Coronary artery (tissue), 2 donors: ENCODE results near the gene VIL1.

Source experiments
- DNase-seq: peaks from one replicate; pipeline ENCODE4 v3.0.0-alpha.2; 2017; ENCODE audit warnings: low spot score
- H3K27ac ChIP-seq, 2 donors: fragments of 200-600 bp; sonication (generic); one replicate each; pipeline ENCODE4 v1.5.1; 2016 to 2019
- H3K4me3 ChIP-seq: fragments of 200-600 bp; sonication (generic); 2 replicates; pipeline ENCODE4 v1.5.1; 2016; ENCODE audit warnings: mild to moderate bottlenecking, moderate library complexity
- TF ChIP-seq, protein P1 (sequence below): fragments of 200-600 bp; sonication (generic); IDR thresholded peaks from one replicate; pipeline ENCODE4 v1.5.1; 2019; ENCODE audit warnings: antibody characterized with exemption

Gene VIL1

DNA sequence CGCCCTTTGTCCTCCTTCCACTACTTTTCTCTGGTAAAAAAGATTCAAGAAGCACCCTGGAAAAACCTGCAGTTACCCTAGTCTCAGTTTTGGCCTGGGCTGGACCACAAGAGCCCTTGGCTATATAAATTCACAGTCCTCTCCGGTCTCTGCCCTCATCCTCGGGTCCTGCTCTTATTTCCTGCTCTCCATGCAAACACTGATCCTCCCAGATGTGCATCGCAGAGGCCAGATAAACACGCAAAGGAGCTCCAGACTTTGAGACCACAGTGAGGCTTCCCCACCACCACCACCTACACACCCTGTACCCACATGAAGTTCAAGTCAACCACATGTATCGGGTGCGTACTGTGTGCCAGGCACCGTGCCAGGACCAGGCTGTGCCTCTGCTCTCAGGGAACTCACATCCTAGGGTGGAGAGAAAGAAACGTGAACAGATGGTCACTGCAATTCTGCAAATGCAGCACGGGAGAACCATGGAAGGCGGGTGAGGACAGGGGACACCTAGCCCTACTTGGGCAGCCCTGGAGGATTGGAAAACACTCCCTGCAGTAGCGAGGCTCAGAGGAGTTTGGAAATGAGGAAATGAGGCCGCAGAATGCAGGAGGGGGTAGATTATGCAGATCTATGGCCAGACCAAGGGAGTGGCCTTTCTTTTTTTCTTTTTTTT lies 11.8 kb upstream of the VIL1 start:
- Histone ChIP-seq H3K27ac (peak overlapping the region; percentile 79 to 95), H3K4me3 (peak overlapping the region; percentile 67)
- DNase-seq: peak; percentile 83
- TF ChIP-seq, protein P1, sequence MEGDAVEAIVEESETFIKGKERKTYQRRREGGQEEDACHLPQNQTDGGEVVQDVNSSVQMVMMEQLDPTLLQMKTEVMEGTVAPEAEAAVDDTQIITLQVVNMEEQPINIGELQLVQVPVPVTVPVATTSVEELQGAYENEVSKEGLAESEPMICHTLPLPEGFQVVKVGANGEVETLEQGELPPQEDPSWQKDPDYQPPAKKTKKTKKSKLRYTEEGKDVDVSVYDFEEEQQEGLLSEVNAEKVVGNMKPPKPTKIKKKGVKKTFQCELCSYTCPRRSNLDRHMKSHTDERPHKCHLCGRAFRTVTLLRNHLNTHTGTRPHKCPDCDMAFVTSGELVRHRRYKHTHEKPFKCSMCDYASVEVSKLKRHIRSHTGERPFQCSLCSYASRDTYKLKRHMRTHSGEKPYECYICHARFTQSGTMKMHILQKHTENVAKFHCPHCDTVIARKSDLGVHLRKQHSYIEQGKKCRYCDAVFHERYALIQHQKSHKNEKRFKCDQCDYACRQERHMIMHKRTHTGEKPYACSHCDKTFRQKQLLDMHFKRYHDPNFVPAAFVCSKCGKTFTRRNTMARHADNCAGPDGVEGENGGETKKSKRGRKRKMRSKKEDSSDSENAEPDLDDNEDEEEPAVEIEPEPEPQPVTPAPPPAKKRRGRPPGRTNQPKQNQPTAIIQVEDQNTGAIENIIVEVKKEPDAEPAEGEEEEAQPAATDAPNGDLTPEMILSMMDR: no peak

DNA sequence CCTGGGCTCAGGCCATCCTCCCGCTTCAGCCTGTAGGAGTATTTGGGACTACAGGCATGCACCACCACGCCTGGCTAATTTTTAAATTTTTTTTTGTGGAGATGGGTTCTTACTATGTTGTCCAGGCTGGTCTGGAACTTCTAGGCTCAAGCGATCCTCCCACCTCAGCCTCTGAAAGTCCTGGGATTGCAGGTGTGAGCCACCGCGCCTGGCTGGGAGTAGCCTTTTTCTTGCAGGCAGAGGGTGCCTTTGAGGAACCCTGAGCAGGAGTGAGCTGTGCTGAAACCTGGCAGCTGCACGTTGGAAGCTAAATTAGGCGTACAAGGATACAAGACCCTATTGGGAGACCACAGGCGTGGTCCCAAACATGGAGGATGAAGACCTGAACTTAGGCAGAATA lies 11.2 kb upstream of the VIL1 start:
- no peak for DNase-seq
- Histone ChIP-seq H3K27ac (no peak overlapping the region), H3K4me3 (no peak overlapping the region)
- TF ChIP-seq, protein P1: no peak

DNA sequence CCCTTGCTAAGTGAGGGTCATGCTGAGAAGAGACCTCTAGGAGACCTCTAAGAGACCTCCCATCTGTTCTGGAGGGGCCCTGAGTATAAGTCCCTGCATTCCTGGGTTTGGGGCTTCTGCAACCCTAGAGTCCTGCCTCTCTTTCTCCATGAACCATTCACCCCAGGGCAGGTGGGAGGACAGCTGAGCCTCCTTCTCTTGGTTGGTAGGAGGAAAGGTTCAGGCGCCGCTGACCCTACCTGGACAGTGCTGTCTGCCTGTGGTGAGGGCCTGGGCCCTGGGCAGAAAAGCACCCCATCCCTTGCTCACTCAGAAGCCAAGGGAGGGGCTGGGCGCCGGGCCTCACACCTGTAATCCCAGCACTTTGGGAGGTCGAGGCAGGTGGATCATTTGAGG lies 604 bp upstream of the VIL1 start:
- TF ChIP-seq, protein P1: no peak
- DNase-seq: no peak
- Histone ChIP-seq H3K4me3 (no peak overlapping the region), H3K27ac (no peak overlapping the region)

DNA sequence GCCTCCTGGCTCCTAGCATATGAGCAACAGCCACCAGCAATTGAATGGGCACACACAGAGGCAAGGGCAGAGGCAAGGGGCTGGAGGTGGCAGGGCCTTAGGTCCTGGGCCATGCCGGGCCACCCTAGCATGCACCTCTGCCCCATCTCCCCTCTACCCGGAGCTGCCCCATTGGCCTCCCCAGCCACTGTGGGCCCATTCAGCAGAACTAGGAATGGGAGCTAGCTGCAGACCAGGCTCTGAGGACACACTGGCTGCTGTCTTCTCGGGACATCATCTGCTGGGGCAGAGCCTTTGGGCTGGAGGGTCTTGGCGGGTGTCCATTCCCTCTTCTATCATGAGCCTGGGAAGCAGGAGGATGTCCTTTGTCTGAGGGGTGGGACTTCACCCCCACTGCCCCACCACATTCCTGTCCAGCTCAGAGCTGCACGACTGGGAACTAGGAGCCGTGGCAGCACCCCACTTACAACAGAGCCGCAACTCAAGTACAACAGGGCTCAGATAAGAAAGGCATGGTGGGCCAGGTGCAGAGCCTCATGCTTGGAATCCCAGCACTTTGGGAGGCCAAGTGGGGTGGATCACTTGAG lies 800 bp downstream of the VIL1 start:
- TF ChIP-seq, protein P1: no peak
- H3K4me3 ChIP-seq: no peak overlapping the region
- no peak for DNase-seq
- H3K27ac ChIP-seq: no peak overlapping the region

DNA sequence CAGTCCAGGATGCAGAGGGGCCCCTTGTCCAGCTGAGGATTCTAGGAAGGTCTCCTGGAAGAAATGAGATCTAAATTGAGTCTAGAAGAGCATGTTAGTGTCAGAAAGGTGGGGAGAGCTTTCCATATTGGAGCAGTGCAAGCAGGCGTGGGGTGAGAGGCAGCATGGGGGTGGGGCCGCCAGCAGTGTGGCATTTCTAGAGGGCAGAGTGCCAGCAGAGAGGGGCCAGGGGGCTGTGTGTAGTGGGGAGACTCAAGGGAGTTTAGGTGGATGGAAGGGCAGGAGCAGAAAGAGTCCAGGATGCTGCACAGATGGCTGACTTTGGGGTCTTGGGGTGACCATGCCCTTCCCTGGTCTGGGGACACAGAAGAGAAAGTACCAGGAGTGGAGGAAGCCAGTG lies 2.1 kb downstream of the VIL1 start:
- Histone ChIP-seq H3K4me3 (no peak overlapping the region), H3K27ac (no peak overlapping the region)
- no peak for DNase-seq
- TF ChIP-seq, protein P1: no peak

DNA sequence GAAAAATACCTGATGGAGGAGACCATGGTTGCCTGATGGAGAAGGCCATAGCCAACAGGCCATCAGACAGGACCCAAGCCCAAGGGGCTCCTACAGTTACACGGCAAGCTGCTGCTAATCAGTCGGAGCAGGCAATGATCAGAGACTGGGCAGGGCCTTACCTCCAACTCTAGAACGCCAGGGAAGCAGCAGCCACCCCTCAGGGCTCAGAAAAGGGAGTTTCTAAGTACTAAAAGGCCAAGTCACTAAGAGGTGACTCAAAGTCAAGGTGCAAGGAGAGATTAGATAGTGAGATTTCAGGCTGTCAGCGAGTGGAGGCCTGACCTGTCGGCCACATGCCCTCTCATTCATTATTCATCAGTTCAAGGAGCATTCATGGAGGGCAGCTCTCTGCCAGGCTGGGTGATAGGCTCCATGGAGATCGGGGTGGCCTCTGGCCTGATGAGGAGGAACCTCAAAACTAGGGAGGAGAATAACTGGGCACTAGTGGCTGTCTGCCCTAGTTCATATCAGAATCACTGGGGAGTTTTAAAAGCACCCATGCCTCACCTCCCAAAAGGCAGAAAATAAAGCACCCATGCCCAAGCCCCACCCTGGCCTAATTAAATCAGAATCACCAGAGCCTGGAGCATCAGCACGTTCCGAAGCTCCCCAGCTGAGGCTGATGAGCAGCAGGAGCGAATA lies 3.6 kb downstream of the VIL1 start:
- no peak overlapping the region for H3K27ac ChIP-seq
- DNase-seq: no peak
- TF ChIP-seq, protein P1: no peak
- H3K4me3 ChIP-seq: no peak overlapping the region

DNA sequence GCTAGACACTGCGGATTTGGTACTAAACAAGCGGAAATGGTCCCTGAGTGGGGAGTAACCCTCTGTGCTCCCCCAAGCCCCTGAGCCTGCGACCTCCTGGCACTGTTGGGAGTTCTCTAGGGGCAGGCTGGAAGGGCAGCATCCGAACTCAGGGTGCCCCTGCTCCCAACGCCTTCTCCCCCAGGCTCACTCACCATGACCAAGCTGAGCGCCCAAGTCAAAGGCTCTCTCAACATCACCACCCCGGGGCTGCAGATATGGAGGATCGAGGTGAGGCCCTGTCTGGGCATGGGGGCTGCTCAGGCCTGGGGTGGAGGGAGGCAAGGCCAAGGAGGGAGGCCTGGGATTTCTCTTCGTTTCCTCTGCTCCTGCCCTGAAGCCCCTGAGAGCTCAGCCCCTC lies 4.7 kb downstream of the VIL1 start:
- no peak for DNase-seq
- TF ChIP-seq, protein P1: no peak
- no peak overlapping the region for H3K27ac ChIP-seq
- H3K4me3 ChIP-seq: no peak overlapping the region
